NCI-H524 (cell line): ENCODE measurements around the gene CCDC120.

ENCODE experiments used
- DNase-seq, 2 experiments: peaks; one replicate each; lab custom pipeline; 2025; lab: John Stamatoyannopoulos, UW

The CCDC120 gene, protein sequence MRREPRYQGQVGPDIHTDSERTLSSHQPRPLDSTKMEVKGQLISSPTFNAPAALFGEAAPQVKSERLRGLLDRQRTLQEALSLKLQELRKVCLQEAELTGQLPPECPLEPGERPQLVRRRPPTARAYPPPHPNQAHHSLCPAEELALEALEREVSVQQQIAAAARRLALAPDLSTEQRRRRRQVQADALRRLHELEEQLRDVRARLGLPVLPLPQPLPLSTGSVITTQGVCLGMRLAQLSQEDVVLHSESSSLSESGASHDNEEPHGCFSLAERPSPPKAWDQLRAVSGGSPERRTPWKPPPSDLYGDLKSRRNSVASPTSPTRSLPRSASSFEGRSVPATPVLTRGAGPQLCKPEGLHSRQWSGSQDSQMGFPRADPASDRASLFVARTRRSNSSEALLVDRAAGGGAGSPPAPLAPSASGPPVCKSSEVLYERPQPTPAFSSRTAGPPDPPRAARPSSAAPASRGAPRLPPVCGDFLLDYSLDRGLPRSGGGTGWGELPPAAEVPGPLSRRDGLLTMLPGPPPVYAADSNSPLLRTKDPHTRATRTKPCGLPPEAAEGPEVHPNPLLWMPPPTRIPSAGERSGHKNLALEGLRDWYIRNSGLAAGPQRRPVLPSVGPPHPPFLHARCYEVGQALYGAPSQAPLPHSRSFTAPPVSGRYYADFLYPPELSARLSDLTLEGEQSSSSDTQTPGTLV

DNA sequence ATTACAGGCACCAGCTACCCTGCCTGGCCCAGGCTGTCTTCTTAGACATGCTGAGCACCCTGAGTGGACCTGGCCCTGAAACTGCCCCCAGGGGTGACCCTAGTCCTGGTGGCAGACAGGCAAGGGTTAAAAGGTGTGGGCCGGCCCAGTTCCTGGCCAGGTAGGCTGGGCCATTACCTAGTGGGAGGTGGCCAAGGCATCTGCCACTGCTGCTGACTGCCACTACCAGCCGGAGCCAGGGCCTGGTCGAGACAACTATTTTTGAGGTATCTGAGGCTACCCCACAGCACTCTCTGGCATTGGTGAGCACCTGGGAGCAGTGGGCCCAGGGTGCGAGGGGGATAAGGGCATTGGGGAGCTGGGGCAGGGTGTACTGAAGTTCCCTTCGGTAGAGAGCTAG, at the start of gene CCDC120:
Gene CCDC120, plus strand, starts transcription at position 206 of the 400 bp plus-strand sequence. CDS start 3,043 bp downstream, outside the sequence.
- DNase-seq, result no peak

DNA sequence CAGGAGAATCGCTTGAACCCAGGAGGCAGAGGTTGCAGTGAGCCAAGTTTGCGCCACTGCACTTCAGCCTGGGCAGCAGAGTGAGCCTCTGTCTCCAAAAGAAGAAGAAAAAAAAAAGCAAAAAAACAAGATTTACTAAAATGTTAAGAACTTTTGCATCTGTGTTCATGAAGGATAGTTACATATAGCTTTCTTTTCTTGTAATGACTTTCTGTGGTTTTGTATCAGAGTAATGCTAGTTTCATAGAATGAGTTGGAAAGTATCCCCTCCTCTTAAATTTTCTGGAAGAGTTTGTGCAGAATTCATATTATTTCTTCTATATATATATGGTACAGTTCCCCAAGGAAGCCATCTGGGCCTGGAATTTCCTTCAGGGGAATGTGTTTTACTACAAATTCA, 39.7 kb upstream of the CCDC120 start:
- DNase-seq, result no peak

- no peak for DNase-seq
Measured at GRCh38 chrX:49019599-49020249, 39.1 kb upstream of the CCDC120 start.

DNA sequence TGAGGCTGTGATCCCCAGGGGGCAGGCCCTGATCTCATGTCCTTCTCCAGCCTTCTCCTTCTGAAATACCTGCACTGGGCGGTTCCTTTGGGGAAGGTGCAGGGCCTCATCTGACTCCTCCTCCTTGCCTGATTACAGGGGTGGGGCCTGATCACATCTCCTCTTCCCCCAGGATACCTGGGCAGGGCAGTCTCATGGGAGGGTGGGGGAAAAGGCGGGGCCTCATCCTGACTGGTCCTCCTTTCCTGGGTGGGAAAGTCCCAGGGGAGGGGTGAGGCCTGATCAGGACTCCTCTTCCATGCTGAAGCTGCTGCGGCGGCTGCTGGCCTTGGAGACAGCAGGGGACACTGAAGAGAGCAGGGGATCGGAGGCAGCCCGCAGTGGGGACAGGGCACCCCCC, 28.9 kb upstream of the CCDC120 start:
- no peak for DNase-seq

DNA sequence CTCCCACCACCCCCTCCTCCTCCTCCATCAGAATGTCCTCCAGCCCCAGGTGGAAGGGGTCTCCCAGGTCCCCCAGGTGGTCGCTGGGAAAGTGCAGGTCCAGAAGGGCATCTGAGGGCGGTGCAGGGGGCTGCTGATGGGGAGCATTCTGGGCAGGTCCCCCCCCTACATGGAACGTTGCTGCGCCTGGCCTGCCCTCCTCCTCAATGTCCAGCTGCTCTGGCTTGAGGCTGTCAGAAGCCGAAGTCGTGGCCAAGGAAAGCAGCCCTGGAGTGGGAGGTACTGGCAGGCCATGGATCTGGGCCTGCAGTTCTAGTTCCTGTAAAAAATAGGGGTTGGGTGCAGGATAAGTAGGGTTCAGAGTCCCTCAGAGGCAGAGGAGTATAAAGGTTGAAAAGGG, 28.5 kb upstream of the CCDC120 start:
- DNase-seq, result no peak

DNA sequence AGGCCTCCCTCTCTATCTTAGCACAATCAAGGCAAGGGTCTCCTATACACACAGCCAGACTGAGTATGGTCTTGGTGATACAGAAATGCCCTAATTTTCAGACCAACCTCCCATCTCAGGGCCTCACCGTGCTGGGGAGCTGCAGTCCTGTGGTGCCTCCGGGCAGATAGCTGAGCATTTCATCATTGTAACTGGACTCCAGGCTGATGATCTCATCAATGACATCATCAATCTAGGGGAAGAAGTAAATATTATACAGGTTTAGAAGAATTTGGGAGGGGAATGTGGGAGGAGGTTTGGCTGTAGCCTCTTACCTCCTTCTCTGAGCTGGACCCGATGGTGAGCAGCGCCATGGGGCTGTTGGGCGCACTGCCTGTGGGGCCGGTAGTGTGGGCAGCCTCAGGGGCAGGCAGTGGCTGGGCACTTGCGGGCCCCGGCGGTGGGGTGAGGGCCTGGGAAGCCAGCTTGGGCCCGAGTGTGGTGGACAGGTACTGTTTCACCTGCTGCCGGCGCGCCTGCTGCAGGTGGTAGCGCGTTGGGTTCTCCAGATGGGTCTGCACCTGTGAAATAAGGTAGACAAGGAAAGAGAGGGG, 20.8 kb upstream of the CCDC120 start:
- DNase-seq, result no peak

GRCh38 chrX:49039598-49040375, 19.0 kb upstream of the CCDC120 start:
- peak; percentile 12 to 53 for DNase-seq

DNA sequence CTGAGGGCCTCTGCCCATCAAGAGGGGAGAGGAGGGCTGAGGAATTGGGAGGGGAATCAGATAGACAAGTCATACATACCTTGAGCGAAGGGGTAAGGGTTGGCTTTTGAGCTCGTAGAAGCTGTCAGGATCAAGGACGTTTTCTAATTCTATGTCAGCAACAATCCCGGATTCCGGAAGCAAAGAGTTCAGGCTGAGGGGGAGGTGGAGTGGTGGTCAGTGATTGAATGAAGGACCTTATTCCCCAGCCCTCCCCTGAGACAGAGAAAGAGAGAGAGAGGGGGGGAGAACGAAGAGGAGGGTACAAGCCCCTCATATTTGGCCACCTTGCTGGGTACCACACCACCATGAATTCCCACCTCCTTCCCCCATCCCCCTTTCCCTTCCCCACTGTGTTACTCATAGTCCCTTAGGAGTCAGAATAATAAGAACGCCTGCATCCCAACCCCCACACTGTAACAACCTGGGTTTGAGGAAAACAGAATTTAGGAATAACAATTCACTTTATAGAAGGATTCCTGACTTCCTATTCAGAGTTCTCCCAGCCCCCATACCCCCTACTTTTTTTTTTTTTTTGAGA, 18.3 kb upstream of the CCDC120 start:
- DNase-seq, result no peak

- DNase-seq, result peak; percentile 53 to 77
Measured at GRCh38 chrX:49041744-49042580, 16.8 kb upstream of the CCDC120 start.

GRCh38 chrX:49042581-49043219, 16.1 kb upstream of the CCDC120 start:
- DNase-seq, result peak in 1 of 2 experiments; percentile 34

- DNase-seq, result peak; percentile 99 to 100
Measured at GRCh38 chrX:49043220-49043986, 15.4 kb upstream of the CCDC120 start, which contains the start of gene TFE3. Gene TFE3, minus strand, starts transcription at chrX:49043357. Its CDS starts 131 bp downstream, at chrX:49043226.

GRCh38 chrX:49043987-49044281, 14.9 kb upstream of the CCDC120 start:
- no peak for DNase-seq

- peak; percentile 87 to 90 for DNase-seq
Measured at GRCh38 chrX:49053223-49054072, 5.4 kb upstream of the CCDC120 start.

- DNase-seq, result no peak
Measured at GRCh38 chrX:49054073-49054762, 4.6 kb upstream of the CCDC120 start.

- no peak for DNase-seq
Measured at GRCh38 chrX:49059201-49059600, 402 bp downstream of the CCDC120 start.

DNA sequence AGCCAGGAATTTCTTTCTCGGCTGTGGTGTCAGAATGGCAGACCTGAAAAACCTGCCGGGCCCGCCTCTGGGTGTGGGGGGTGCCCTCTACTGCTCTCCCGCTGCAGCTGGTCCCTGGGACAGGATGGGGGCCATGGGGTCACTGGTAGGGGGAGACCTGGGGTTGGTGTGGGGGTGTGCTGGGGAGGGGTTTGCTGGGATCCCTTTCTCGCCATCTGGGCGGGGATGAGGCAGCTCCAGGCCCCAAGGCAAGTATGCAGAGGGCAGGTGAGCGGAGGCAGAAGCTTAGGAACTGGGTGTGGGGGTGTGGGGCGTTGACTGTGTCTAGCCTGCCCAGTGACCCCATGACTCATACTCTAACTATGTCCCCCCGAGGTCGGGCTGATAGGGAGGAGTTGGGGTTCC, 884 bp downstream of the CCDC120 start:
- no peak for DNase-seq

DNA sequence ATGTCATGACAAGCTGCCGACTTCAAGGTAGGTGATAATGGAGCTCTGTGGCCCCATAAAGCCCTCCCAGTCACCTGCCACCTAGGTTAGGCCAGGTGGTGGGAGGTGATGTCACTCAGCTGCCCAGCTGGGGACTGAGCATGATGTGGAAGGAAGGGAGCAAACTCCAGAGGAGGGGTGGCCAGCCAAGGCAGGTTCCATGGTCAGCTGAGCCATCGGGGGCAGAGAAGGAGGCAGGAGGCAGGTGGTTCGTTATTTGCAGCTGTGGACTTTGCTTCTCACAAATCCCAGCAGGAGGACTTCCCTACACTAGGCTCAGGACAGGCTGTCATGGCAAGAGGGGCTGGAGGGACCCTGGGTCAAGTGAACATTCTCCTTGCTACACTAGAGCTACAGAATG, 2.1 kb downstream of the CCDC120 start:
- DNase-seq, result no peak

GRCh38 chrX:49061490-49061889, 2.7 kb downstream of the CCDC120 start:
- DNase-seq, result no peak
